HTERT RPE-1 (cell line): ENCODE results near the gene NAXD.
"Not testable (repeated sequence)": the region's sequence is repeated elsewhere in the genome, so short reads cannot be mapped to it uniquely, and the experiment has no call there.

Experiments used
- in situ Hi-C: fragments of 300-500 bp; cut with MboI; formaldehyde crosslinking; loops from 4 replicates; pipeline ENCODE4 v1.14.3; 2020; ENCODE audit warnings: low sequenced_read_pairs

Gene NAXD

GRCh38 chr13:110593430-110594130 lies 21.8 kb upstream of the NAXD start:
- in situ Hi-C loops: no loop called here

DNA sequence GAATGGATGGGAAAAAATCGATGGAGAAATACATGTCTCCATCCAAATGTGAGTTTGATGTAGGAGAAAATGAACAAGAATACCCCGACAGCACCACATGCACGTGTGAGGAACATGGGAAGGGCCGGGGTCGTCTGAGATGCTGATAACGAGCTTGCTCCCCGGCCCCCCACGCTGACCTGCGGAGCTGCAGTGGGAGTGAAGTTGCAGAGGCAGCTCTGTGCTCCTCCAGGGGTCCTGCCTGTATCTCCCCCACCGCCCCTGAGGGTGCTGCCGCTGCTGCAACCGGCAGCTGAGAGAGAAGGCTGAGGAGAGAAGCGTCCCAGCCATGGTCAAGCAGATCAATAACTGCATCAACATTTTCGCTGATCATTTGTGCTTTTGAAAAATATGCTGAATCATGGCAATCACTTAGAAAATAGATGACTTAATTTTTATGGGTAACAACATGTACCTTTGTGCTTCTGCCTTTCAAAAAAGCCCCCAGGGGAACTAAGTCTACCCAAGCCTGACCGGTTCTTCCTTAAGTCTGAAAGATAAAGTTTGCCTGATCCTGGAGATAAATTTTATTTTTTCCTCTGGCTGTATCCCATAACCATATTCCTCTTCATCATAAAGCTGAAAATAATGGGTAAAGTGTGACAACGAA lies 18.2 kb upstream of the NAXD start:
- in situ Hi-C loops: no loop called here

- in situ Hi-C loops: no loop called here
Measured at GRCh38 chr13:110600261-110600819, 15.0 kb upstream of the NAXD start.

DNA sequence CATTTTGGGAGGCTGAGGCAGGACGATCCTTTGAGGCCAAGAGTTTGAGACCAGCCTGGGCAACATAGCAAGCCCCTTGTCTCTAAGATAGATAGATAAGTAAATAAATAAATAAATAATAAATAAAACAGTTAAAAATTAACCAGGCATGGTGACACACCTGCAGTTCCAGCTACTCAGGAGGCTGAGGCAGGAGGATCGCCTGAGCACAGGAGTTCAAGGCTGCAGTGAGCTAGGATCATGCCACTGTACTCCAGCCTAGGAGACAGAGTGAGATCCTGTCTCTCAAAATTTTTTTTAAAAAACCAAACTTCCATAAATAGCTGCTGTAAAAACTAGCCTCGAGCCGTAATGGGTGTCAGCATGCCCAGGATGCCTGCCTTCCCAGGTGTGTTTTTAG lies 14.4 kb upstream of the NAXD start:
- in situ Hi-C loops: no loop called here

- in situ Hi-C loops: no loop called here
Measured at GRCh38 chr13:110605132-110605531, 10.2 kb upstream of the NAXD start.

DNA sequence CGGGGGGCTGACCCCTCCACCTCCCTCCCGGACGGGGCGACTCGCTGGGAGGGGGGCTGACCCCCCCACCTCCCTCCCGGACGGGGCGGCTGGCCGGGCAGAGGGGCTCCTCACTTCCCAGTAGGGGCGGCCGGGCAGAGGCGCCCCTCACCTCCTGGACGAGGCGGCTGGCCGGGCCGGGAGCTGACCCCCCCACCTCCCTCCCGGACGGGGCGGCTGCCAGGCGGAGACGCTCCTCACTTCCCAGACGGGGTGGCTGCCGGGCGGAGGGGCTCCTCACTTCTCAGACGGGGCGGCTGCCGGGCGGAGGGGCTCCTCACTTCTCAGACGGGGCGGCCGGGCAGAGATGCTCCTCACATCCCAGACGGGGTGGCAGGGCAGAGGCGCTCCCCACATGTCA lies 9.1 kb upstream of the NAXD start:
- in situ Hi-C loops: not testable (repeated sequence)

DNA sequence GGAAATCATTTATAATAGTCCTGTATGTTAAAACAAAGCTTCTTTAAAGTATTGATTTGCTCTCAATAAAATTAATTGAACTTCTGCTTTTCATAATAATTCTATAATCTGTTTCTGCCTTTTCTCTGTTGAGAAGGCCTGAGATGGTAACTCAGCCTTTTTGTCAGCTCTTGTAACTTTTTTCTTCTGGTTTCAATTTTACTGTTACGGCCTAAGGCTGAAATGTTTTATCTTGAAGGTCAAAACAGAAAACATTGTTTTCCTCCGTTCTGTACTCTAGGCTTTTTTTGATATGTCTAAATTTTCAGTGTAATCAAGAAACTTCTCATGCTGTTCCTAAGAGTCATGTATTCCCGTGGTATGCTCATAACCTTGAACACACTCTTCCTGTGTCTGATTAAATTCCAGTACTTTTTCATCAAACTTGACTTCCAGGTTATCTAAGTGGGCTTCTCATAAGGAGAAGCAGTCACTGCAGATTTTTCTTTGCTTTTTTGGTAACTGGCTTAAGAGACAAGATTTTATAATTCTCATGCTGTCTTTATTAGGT lies 7.6 kb upstream of the NAXD start:
- in situ Hi-C loops: no loop called here

GRCh38 chr13:110610955-110611595 lies 4.3 kb upstream of the NAXD start:
- in situ Hi-C loops: no loop called here

DNA sequence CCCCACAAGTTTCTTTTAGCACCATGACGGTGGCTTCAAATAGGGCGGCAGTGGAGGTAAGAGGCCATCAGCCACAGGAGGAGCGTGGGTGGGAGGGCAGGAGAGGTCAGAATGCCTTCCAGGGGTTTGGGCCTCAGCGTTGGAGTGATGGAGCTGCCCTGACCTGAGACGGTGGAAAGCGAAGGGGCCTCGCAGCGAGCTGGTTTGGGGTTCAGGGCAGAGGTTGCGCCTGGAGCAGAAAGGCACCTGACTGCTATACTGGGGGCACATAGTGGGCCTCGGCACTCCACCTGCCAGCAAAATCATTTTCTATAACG lies 382 bp upstream of the NAXD start:
- in situ Hi-C loops: no loop called here

- in situ Hi-C loops: no loop called here
Measured at GRCh38 chr13:110616103-110617101, 1.1 kb downstream of the NAXD start.

DNA sequence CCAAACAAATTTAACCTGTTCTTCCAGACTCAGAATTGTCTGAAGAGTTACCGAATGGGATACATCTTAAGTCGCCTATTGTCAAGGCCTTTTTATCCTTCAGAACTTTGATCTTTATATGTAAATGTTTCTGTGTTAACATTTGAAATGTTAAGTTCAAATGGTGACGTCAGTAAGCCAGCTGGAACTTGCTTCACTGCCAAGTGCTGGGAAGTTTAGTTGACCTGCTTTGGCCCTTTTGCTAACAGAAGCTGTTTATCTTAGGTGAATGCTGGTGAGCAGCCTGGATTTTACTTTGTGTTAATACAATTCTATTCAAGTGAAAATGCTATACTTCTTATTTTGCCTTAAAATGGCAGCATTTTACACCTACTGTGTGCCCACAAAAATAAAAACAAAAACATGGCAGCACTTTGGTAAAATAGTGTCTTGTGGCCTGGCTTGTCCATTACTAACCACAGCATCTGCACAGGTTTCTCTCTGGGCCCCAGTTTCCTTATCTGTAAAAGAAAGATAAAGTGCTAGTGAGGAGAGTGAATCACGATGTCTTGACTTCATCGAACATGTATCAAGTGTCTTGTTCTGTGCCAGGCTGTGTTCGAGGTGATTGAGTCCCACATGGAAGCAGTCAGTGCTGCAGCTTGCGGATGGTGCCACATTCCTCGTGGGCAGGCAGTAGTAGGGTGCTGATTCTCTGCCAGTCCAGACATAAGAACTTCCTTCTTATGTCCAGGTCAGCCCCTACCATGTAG lies 2.2 kb downstream of the NAXD start:
- in situ Hi-C loops: no loop called here

GRCh38 chr13:110618167-110618566 lies 2.8 kb downstream of the NAXD start:
- in situ Hi-C loops: no loop called here

- in situ Hi-C loops: no loop called here
Measured at GRCh38 chr13:110618780-110619179, 3.4 kb downstream of the NAXD start.

GRCh38 chr13:110620596-110620995 lies 5.3 kb downstream of the NAXD start:
- in situ Hi-C loops: no loop called here

DNA sequence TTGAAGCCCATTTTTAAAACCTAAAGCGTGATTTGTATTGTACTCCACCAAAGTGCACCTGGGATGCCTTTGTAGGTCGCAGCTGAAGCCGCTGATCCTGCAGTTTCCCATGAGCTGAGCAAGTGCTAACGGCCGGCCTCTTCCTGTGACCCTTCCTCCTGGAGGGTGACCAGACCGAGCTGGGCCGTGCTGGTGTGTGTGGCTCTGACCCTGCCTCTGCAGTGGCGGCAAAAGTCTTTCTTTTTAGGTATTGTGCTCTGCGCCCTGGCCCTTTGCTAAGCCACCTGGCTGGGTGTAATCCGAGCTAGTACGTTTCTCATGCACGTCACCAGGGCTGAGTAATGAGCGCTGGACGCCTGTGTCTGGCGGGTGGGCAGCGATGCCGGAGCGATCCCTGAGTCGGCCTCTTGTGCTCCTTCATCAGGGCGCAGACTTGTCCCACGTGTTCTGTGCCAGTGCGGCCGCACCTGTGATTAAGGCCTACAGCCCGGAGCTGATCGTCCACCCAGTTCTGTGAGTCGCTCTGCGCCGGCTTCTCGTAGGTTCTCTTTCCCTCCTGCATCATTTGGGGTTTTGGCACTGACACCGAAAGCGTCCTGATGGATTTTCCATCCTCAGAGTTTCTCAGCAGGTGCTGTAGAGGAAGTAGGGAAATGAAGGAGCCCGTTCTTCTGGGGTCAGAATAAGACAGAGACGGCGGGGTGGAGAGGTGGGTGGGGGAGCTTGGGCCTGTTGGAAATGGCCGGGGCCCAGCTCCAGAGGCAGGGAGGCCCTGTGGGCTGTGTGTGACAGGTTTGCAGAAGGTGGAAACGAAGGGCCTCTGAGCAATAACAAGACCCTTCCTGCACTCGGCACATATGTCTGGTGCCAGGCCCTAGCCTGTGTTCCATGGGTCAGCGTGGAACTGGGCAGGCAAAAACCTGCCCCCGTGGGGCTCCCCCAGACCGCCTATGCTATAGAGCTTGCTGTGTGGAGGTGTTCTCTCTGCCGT lies 9.7 kb downstream of the NAXD start:
- in situ Hi-C loops: no loop called here

DNA sequence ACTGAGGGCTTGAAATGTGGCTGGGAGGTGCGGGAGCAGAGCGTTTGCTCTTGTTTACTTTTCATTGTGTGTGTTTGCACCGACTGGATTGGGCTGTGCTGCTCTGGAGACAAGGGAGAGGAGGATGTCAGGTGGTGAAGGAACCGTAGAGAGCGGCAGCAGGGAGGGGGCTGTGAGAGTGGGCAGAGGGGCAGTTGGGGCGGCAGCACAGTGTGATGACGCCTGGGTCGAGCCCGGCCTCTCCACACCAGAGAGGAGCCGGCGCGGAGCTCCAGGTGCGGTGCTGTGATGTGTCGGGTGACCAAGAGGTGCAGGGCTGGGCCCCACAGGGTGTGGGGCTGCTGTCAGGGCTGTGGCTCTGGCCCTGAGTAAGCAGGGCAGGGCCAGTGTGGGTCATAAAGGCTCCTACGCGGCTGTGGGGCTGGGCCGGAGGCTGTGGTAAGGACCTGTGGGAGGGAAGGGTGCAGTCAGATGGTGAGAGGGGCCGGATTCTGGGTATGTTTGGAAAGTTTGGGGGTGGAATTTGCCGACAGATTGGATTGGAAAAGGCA lies 10.5 kb downstream of the NAXD start:
- in situ Hi-C loops: no loop called here

DNA sequence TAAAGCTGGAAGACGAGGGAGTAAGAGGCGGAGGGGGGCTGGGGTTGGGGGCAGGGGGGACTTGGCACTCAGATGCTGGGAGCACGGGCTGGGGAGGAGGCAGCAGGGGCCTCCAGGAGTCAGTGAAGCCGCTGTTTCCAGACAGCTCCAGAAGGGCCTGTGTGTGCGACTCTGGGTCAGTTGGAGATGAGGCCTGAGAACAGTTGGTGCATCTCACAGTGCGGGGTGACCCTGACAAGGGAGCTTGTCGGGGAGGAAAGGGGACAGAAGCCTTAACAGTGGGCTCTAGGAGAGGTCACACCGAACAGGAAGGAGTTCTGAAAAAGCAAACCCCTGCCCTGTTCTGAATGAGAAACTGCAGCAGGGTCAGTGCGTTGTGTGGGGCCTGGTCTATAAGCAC lies 11.2 kb downstream of the NAXD start:
- in situ Hi-C loops: no loop called here

- in situ Hi-C loops: no loop called here
Measured at GRCh38 chr13:110627351-110627750, 12.0 kb downstream of the NAXD start.
